ENCODE results near the gene GAPDH. TPM values are rescaled to one million over a fixed set of nuclear protein-coding genes. Genes with fewer than 3 reads are reported as not detected.
"Not testable (repeated sequence)": the region's sequence is repeated elsewhere in the genome, so short reads cannot be mapped to it uniquely, and the experiment has no call there.

Gene GAPDH
- total RNA-seq, 4 donors from 2014 or later: 2,526 to 4,151 (median 3,597) TPM

- 21 to 24% methylated on average over 7 to 10 of the region's 10 CpGs for WGBS, 2 donors
- TF ChIP-seq POLR2A (IDR thresholded peaks at IDR 0.05) (no peak), CTCF (IDR thresholded peaks at IDR 0.05) (no peak)
- intact Hi-C loops (cut with DNase I): loop anchor here (5.0 to 10.0 kb wide), 2 partner anchors 61 to 109 kb away; partner anchors contain the start of gene VAMP1
- Histone ChIP-seq H3K27ac (peak overlapping the region; percentile 94 to 99 (median 98)), H3K4me1 (peaks cover 53 to 84% (median 55%) of the 10 kb centered on the region in 3 donors), H3K4me3 (peak overlapping the region; percentile 90 to 99 (median 92)), H3K9me3 (no peaks in the 10 kb centered on the region), H3K27me3 (no peaks in the 10 kb centered on the region), H3K36me3 (peaks cover 13 to 40% (median 28%) of the 10 kb centered on the region in 3 donors)
- DNase-seq: no peak
These were observed 1.9 kb downstream of the GAPDH start for GRCh38 chr12:6535960-6536847.

GRCh38 chr12:6536894-6537579 is 2.7 kb downstream of the GAPDH start:
- Histone ChIP-seq H3K9me3 (no peaks in the 10 kb centered on the region), H3K27ac (peak overlapping the region; percentile 94 to 99 (median 98)), H3K4me1 (peaks cover 56 to 87% (median 56%) of the 10 kb centered on the region in 3 donors), H3K4me3 (peak overlapping the region in 1 of 4 donors; percentile 91), H3K27me3 (no peaks in the 10 kb centered on the region), H3K36me3 (peaks cover 13 to 35% (median 28%) of the 10 kb centered on the region in 3 donors)
- 30 to 50% methylated on average over 2 to 12 of the region's 19 CpGs for WGBS, 2 donors
- DNase-seq: no peak
- TF ChIP-seq CTCF (IDR thresholded peaks at IDR 0.05) (no peak), POLR2A (IDR thresholded peaks at IDR 0.05) (no peak)
- intact Hi-C loops (cut with DNase I): loop anchor here (5.0 to 10.0 kb wide), 2 partner anchors 62 to 110 kb away; partner anchors contain the start of gene VAMP1

- peaks cover 48 to 80% (median 48%) of the 10 kb centered on the region in 3 donors for H3K4me1 ChIP-seq
- peak overlapping the region; percentile 94 to 99 (median 98) for H3K27ac ChIP-seq
- DNase-seq, H3K9me3 ChIP-seq, H3K27me3 ChIP-seq: not testable (repeated sequence)
- H3K36me3 ChIP-seq: peaks cover 13 to 35% (median 28%) of the 10 kb centered on the region in 3 donors
- intact Hi-C loops (cut with DNase I): loop anchor here (5.0 to 10.0 kb wide), 2 partner anchors 63 to 110 kb away; partner anchors contain the start of gene VAMP1
- peak; percentile 87 to 94 (median 90) for TF ChIP-seq CTCF (IDR thresholded peaks at IDR 0.05)
- peak overlapping the region in 1 of 4 donors; percentile 91 for H3K4me3 ChIP-seq
- 4 to 9% methylated on average over 4 to 7 of the region's 17 CpGs for WGBS, 2 donors
These were observed 3.5 kb downstream of the GAPDH start for GRCh38 chr12:6537580-6538419.

- TF ChIP-seq POLR2A (IDR thresholded peaks at IDR 0.05) (no peak), CTCF (IDR thresholded peaks at IDR 0.05) (no peak)
- no peak for DNase-seq
- Histone ChIP-seq H3K27ac (peak overlapping the region; percentile 94 to 99 (median 98)), H3K9me3 (no peaks in the 10 kb centered on the region), H3K4me3 (no peak overlapping the region), H3K36me3 (peaks cover 13 to 35% (median 28%) of the 10 kb centered on the region in 3 donors), H3K27me3 (no peaks in the 10 kb centered on the region), H3K4me1 (peaks cover 42 to 71% (median 43%) of the 10 kb centered on the region in 3 donors)
- intact Hi-C loops (cut with DNase I): loop anchor here (5.0 to 10.0 kb wide), 2 partner anchors 64 to 111 kb away; partner anchors contain the start of gene VAMP1
- 57 to 58% methylated on average over 16 to 18 of the region's 24 CpGs for WGBS, 2 donors
These were observed 4.3 kb downstream of the GAPDH start for GRCh38 chr12:6538420-6539313.
